Iris pigment epithelial cell (primary cell): ENCODE measurements around the gene RUNX2.
A peak's percentile ranks its signal among the peaks of the same experiment; 100 is the strongest.

Experiments used
- DNase-seq: peaks from one replicate; pipeline ENCODE4 v3.0.0-alpha.2; 2011; ENCODE audit warnings: low read depth

Gene RUNX2

DNA sequence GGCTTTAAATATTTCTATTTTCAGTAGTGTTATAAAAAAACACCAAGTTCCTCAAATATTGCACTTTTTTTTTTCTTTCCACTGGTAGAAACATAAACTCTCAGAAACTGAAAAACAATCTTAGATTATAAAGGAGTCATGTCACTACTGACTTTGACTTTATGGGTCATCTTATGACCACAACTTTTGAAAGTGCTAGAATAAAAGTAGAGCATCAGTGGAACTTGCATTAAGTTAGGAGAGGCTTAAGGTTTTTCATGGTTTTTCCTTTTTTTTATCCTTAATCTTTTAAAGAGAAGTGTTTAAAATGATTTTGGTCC is 106.2 kb downstream of the RUNX2 start:
- DNase-seq: no peak

DNA sequence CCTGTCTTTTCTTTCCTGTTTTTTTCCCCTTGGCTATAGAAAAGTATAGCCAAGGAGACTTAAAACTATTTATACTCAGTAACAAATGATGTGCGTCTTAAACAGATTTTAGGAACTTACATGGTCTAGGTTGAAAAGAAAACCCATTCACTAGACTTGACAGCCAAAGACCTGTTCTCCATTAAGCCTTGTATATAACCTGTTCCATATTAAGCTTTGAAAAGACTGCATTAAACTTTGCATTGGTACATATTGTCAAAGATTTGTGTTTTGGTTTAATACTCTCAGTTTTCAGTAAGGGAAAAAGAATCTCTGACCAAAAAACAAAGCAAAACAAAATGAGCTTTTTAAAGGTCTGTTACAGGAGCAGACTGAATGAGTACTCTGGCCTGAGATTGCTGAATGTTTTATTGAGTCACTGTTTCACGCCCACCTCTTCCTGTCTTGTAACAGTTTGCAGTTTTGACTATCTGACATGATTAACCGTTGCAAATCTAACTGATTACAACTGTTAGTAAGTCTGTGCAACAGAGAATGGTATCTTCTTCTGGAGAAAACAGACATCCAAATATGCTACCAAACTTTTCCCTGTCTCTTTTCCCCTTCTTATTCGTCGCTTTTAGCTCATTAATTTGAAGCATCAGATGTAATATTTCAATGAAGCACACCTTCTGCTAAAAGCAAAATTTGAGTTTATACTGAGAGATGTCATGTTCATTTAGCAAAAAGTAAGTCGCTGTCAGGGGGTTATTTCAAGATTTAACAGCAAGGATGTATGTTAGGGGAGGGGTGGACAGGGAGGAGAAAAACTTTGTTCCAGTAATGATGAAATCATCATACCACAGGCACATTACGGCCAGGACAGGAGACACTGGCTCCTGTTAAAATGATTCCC is 108.7 kb downstream of the RUNX2 start:
- DNase-seq: peak; percentile 93

DNA sequence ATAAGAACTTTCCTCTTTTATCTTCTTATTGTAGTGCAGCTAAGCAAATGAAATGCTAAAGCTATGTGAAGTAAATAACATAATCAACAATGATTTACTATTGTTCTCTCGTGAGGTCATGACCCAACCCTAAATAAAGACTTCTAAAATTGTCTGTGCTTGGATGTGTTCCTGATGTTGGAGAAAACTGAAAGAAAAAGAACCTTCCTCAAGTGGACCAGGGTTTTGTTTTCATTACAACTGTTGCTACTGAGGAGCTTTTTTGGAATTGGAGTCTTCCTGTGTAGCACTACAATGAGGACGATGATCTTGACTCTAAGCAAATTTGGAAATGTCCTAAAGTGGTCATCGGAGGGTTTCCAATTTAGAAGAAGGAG is 109.3 kb downstream of the RUNX2 start:
- DNase-seq: no peak

DNA sequence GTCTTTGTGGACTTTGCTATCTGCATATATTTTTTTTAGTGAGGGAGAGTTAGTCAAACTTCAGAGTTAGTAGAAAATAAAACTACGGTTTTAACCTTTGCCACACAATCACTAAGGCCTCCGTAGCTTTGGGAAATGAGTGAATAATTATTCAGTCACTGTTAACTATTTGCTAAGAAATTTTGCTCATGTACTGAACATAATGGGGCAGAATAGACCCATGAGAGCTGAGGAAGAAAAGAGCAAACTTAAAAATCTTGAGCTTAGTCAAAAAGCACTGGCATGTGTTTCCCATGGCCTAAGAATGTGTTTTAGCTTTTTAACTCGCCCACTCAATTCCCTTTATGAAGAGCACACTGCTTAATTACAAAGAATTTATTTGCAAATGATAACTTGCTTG is 110.0 kb downstream of the RUNX2 start:
- DNase-seq: no peak

DNA sequence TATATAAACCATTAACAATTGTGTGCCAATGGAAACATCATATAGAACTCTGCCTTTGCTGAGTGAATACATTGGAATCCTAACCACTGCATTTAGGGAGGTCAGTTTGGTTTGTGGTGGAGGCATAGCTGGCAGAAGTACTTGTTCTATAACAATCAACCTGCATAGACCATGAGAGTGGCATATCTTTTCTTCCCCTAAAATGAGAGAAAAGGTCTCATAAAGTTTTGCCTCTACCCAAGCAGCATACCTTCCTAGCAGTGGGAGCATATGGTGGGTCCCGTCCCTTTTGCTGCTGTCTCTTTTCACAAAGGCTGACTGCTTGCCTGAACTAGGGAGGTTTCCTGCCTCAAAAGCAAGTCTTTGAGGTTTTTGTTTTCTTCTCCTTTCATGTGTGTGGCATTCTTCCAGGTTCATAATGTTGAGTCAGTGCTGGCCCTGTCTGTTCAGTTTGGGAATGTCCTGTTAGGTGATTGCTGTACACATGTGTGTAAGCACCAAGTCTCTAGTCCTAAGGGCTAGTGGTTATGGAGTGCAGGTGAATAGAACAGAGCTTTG is 110.8 kb downstream of the RUNX2 start:
- DNase-seq: peak; percentile 92

DNA sequence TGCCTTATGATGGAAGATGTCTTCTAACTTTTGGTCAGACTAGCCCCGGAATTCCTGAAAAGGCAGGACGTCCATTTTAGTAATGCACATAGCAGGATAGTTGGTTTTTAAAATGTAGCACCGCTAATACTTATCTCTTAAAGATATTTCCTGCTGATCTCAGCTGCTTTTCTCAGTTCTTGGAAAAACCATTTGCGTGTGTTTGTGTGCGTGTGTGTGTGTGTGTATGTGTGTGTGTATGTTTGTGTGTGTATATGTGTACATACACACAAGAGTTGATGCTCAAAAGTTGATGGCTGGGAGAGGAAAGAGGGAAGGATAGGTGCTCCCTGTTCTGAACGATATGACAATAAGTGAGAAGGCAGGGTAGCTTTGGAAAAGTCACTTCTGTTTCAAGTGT is 111.3 kb downstream of the RUNX2 start:
- no peak for DNase-seq

DNA sequence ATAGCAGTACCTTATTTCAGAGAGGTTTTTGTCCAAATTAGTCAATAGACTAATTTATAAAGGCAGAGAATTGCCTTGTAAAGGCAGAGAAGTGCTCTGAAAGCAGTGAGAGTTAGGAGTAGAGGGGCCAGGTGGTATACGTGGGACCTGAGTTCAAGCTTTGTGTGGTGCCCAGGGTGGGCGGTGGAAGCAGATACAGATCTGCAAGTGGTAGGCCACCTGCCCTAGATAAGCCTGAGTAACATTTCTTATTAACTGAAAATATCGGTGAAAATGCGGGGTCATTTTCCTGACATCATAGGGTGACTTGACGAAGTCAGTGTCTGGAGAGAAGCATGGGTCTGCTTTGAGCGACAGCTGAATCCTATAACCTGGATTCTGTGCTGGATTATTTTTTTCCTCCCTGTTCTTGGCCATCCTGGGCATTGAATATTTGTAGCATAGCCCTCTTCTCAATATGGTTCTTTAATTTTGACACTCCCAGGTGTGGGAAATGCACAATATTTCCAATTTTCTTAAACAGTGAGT is 111.8 kb downstream of the RUNX2 start:
- no peak for DNase-seq

DNA sequence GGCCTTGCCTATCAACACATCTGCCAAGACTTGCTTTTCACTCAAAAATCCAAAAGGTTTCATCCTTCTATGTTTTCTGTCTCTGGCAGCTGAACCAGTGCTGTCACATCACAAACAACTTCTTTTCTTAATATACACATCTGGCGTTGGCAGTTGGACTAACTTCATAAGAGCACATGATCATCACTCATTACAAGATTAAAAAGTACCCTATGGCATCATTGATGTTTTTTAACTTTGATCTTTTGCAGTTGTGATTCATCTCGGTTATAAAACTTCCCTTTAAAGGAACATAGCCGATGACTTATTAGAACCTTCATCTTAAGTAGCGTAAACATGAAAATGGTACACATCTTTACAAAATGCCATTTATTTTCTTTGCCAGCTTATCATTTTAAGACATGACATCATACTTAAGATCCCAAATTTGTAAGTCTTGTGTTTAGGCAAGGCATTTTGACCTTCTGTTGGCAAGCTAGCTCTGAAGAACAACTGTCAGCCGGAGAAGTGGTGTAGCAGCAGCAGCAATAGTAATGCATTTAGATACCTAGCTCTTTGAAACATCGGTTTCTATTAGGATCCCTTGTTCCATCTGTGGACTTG is 113.8 kb downstream of the RUNX2 start:
- no peak for DNase-seq

DNA sequence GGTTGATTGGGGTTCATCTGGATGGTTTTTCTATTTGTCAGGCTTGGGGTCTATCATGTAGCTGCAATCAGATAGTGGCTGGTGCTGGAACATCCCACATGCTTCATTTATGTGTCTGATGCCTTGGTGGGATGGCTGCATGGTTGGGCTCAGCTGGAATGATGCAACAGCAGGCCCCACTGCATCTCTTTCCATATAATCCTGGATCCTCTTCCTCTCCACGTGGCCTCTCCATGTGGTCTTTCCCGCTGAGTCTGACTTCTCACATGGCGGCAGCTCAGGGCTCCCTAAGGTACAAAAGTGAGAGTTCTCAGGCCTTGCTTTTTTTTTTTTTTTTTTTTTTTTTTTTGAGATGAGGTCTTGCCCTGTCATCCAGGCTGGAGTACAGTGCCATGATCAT is 114.6 kb downstream of the RUNX2 start:
- DNase-seq: no peak

DNA sequence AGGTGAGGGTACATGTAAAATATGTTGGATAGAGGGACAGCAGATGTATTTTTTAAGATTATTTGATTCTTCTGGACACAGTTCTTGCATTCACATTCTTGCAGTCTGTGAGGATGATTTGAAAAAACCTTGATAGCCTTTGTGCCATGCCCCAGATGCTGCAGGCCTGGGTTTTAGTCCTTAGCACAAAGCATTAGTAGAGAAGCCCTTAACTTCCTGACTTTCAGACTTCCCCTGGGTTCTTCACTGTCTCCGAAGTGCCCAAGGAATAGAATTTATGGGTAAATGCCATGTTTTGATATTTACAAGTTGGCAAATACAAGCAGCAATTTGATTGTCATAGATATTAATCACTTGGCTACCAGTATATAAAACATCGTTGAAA is 117.2 kb downstream of the RUNX2 start:
- no peak for DNase-seq

DNA sequence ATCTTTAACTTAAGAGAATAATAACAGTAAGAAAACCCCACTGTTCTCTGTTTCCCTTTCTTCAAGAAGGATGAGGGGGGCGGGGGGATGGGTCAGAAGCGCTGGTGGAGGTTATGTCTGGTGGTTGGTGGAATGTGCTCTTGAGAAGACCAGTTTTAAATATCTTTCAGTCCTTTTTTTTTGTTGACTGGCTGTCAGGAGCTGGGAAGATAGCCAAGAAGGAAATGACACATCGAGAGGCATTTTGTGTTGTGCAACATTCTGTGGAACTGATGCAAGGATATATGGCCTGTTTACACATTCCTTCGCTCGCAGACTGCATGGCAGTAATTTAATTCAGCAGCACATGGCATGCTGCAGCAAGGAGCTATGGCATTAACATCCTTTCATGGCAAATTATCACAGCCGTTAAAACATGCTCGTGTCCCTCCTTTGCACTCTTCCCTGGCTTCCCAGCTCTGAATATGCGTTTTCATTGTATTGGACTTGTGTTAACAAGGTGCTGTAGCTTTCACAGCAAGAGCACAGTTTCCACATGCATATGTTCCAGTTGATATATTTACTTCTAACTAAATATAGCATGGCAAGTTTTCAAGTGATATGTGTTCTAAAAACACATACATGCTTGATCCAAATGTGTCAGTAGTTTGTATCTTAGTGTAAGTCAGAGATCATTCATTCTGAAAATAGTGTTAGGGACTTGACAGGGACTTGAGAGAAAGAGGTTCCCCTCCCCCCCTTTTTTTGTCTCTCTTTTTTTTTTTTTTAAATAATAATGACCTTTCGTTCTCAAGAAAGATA is 117.8 kb downstream of the RUNX2 start:
- DNase-seq: peak; percentile 99

DNA sequence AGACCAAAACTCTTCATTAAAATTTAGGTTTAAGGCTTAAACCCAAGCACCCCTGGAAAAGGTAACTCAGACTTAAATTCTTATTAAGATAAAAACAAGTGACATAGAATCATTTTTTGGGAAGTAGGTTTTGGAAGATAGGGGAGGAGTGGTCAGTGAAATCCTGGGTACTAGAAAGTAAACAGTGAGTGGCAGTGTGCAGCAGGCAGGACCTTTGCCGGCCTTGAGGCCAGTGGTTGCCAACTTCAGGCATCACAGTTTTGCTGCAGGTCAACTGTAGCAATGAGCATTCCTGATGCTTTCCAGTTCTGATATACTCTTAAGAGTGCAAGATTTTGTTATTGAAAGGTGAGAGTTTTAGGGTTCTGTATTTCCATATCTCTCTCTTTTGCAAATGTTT is 118.9 kb downstream of the RUNX2 start:
- DNase-seq: no peak

DNA sequence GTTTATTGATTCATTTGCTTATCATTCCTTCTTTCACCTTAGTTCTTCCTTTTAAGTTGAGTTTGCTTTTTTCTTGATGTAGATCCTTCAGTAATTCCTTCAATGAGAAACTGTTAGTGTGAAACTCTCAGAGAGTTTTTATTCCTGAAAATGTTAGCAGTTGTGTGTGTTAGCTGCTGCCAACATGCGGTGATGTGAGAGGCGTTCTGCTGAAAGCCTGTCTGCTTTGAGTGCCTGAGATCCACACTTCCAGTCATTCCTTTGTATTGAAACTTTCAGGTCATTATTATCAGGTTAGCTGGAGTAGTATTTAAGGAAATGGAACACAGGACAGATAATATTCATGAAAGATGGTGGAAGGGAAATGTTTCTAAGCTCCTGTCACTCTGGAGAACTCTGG is 119.6 kb downstream of the RUNX2 start:
- no peak for DNase-seq

DNA sequence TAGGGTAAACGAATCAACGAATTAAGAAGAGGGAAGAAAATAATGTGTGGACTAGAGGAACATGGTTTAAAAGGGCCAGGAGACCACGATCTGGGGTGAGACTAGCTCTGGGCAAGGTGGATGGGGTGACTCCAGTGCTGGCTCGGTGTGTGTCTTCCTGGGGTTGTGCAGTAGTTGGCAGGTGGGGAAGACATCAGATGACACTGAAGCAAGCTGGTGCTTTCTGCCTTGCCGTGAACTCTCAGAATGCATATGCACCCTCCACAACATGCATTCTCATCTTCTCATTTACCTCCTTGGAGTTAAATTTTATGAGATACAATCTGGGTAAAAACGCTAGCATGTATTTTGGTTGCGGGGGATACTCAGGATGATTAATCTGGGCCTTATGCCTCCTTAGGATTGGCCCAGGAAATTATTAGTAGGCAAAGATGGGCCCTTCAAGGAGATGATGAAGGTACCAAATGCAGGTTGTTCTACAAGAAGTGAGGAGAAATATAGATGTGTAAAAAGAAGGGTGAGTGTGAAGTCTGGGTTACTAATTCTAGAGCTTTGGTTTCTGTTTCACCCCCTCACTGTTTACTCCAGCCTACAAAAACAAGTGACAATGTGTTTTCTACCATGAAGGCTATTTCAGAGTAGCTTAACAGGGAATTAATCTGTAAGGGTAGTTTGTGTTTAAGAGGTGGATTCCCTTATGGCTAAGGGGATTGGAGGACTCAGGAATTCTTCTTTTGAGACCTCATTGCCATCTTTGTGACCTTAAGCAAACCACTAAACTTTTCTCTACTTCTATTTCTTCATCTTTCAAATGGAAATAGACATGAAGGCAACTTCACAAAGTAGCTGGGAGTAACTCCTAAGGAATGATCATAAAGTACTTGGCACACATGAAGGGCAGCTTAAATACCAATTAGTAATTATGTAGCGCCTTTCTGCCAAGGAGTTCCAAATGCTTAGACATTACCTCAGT is 120.6 kb downstream of the RUNX2 start:
- DNase-seq: peak; percentile 71

DNA sequence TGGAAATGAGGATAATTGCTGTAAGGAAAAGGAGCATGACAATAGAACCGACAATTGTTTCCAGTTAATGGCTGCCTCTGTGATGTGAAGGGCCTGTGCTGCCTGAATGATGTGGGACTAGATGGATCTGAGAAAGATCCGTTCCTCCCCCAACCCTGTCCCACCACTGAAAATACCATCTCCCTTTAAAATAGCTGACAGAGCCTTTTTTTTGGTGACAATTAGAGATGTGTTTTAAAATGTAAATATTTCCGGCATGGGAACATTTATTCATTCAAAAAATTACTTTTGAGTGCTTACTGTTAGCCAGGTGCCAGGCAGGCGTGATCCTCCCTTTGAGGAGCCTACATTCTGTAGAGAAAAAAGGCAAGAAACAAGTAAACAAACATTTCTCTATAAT is 122.0 kb downstream of the RUNX2 start:
- no peak for DNase-seq

DNA sequence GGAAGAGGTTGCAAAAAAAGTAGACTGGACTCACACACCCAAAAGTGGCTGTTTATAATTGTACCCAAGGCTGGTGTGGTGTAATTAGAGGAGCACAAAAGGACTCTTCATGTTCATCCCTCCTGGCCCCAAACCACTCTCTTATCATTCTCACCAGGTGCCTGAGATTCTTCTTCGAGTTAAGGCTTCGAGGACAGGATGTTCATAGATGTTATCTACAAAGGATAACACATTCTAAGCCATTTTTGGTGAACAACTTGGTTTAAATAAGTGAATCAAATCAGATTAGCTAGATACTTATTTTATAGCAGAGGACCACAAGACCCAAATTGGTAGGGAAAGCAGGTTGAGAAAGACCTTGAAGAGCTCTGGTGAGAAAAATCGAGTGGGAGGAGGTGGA is 122.7 kb downstream of the RUNX2 start:
- no peak for DNase-seq

DNA sequence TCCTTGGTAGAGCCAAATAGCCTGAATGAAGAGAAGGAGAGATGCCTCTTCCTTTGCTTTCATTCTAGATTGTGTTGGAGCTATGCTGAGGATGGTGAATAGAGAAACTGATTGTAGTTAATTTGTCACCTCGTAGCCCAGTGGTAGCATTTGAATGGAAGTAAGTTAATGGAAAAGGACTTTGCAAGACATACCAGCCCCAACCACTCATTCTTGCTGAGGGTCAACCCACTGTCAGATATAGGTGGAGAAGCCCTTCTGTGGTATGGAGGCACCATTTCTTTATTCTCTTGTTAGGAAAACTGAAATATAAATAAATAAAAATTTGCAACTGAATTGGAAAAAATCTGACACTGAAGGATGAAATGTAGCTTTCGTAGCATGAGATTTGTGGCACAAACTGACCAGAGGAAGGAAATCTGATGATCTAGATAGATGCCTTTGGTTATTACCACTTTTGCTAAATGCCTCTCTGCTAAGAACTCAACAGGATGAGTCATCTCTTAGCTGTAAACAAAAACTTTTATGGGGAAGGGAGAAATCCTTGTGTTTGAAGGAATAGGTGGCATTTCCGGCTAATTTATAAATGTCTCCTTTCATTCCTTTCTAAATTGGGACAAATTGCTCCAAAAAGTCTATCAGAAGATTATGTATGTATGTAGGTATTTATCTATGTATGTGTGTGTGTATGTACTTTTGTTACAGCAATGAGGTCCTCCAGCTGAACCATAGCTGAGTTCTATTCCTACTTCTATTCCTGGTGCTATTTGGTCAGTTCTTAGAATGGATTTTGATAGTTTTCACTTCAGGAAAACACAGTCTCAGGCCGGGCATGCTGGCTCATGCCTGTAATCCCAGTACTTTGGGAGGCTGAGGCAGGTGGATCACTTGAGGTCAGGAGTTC is 126.1 kb downstream of the RUNX2 start:
- DNase-seq: peak; percentile 89

DNA sequence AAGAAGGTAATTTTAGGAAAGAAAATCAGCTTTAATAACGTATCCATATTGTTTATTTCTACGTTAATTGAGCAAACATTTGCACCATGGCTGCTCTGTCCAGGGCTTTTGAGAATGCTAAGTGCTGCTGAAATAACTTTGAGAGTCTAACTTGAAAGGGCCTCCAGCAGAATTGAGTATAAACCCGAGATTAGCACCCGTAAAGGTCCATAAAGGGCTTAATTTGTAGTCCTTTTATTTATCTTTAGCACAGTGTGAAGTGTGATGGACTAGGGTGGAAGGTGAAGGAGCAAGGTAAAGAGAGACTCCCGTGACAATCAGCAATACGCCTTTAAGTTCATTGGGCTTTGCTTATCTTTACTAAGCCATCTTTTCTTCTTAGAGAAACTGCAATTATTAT is 127.3 kb downstream of the RUNX2 start:
- no peak for DNase-seq

DNA sequence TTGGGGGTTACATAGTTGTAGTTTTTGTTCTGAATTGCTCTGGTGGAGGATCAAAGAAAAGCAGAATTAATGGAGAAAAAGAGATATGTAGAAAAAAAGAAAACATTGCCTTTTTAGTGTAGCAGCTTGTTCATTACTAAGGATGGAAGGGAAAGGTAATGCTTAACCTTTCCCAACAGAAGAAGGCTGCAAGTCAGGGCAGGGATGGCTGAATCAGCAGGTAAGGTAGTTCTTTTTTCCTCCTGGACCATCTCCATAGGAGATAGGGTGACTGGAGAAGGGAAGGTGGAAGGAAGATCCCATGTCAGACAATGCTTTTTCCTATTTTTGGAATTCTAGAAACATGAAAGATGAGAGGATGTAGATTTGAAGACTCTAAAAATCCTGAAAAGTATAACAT is 129.0 kb downstream of the RUNX2 start:
- DNase-seq: no peak

DNA sequence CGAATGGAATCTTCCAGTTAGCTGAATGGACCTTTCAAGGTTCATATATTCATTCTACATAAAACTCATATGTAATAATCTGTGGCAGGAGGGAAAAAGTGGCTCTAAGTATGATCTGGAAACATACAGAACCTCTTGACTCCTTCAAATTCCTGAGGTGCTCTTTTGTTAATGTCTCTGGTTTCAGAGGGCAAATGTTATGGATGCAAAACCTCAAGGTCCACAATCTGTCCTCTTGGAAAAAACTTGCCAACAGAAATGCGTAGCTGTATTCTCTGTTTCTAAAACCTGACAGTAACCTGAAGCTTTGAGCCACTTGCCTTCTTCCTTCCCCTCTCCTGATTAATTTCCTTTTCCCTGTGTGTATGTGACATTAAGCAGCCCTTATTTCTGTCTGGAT is 130.5 kb downstream of the RUNX2 start:
- no peak for DNase-seq
